Lower leg skin (tissue), 4 donors: Measurements from ENCODE around the gene IL12RB2. TPM values are rescaled to one million over a fixed set of nuclear protein-coding genes. Genes with fewer than 3 reads are reported as not detected.

Experiments used
- DNase-seq, 2 donors: peaks; one replicate each; pipeline ENCODE4 v3.0.0-alpha.2; 2019; ENCODE audit warnings: low spot score in 2 of 2
- H3K4me3 ChIP-seq: fragments of 200-600 bp; sonication (generic); 2 replicates; pipeline ENCODE4 v1.5.1; 2017; ENCODE audit warnings: mild to moderate bottlenecking, low read depth; ENCODE audit not compliant: poor library complexity, severe bottlenecking
- POLR2A ChIP-seq, 2 donors: fragments of 450-650 bp; IDR thresholded peaks; one replicate each; pipeline ENCODE4 v1.6.1; 2016 to 2017; ENCODE audit warnings: antibody characterized with exemption in 2 of 2, mild to moderate bottlenecking in 1 of 2, moderate library complexity in 1 of 2
- WGBS, 2 donors: methylation state at CpG; one replicate each; pipeline ENCODE4 v1.1.5; 2018; 5-methylcytosine and 5-hydroxymethylcytosine counted together
- intact Hi-C: fragments of 100-400 bp; cut with DNase I; formaldehyde crosslinking; loops from one replicate; pipeline ENCODE4 v1.15.0; 2023; ENCODE audit warnings: low total_unique reads
- total RNA-seq, 4 donors: library from RNA; depleted of rRNA; stranded (reverse); fragments of >200 nt; gene quantifications; one replicate each; pipeline ENCODE4 v1.1.0, GENCODE V29; 2016
- TF ChIP-seq, protein P1 (sequence below), 3 donors: fragments of 450-650 bp; IDR thresholded peaks; one replicate each; pipeline ENCODE4 v1.5.1; 2016; ENCODE audit warnings: antibody characterized with exemption in 3 of 3, mild to moderate bottlenecking in 3 of 3, moderate library complexity in 2 of 3

IL12RB2 gene
- total RNA-seq, 4 donors from 2014 or later: 0.76 to 3.5 (median 2.2) TPM

DNA sequence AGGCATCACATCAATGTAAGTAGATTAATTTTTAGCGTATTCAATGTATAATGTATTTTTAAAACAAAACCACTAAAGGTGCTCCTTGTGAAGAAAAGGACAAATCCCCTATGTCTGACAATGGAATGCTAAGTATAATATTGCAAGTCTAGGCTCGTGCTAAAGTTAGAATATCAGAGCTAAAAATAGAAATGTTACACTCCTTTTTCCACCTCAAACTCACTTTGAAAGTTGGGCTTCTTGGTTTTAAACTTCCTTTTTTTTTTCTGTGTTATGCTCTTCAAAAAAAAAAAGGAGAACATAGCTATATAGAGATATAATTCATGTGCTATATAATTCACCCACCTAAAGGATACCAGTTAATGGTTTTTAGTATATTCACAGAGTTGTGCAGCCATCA, 126.2 kb downstream of the IL12RB2 start:
- intact Hi-C loops: no loop called here
- TF ChIP-seq POLR2A (IDR thresholded peaks at IDR 0.05): no peak
- TF ChIP-seq, protein P1, sequence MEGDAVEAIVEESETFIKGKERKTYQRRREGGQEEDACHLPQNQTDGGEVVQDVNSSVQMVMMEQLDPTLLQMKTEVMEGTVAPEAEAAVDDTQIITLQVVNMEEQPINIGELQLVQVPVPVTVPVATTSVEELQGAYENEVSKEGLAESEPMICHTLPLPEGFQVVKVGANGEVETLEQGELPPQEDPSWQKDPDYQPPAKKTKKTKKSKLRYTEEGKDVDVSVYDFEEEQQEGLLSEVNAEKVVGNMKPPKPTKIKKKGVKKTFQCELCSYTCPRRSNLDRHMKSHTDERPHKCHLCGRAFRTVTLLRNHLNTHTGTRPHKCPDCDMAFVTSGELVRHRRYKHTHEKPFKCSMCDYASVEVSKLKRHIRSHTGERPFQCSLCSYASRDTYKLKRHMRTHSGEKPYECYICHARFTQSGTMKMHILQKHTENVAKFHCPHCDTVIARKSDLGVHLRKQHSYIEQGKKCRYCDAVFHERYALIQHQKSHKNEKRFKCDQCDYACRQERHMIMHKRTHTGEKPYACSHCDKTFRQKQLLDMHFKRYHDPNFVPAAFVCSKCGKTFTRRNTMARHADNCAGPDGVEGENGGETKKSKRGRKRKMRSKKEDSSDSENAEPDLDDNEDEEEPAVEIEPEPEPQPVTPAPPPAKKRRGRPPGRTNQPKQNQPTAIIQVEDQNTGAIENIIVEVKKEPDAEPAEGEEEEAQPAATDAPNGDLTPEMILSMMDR (IDR thresholded peaks at IDR 0.05): no peak
- DNase-seq: no peak
- H3K4me3 ChIP-seq: no peak overlapping the region
- 46 to 50% methylated on average over 2 of the region's 2 CpGs for WGBS, 2 donors

DNA sequence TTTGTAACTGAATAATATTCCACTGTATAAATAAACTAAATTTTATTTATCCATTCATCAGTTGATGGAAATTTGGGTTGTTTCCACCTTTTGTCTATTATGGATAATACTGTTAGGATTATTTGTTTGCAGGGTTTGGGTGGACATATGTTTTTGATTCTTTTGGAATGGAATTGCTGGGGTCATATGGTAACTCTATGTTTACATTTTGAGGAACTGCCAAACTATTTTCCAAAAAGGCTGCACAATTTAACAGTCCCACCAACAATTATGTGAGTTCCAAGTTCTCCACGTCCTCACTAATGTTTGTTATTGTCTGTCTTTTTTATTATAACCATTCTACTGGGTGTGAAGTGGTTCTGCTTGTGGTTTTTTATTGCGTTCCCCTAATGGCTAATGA, 126.8 kb downstream of the IL12RB2 start:
- no peak overlapping the region for H3K4me3 ChIP-seq
- DNase-seq: no peak
- no peak for TF ChIP-seq POLR2A (IDR thresholded peaks at IDR 0.05)
- TF ChIP-seq, protein P1 (IDR thresholded peaks at IDR 0.05): no peak
- WGBS, 2 donors: 60 to 67% methylated on average over 2 of the region's 2 CpGs
- intact Hi-C loops: no loop called here

DNA sequence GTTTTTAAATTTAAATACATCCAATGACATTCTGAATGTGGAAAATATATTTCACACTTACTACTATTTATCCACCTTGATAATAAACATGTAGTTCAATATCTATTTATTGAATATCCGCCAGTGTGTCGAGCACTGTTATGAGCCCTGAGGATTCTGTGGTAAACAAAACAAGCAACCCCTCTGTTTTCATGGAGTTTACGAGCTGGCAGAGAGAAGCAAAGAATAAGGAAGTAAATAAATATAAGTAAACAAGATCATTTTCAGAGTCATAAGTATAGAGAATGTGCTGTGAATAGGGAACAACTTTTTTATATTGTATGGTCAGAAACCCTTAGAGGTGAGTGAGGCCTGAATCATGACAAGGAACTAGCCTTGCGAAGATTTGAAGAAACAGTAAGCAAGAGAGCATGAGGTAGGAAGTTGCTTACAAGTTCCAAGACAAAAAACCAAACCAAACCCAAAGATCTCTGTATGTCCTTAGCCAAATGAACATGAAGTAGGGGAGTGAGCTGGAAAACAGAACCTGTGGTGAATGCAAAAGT, 128.9 kb downstream of the IL12RB2 start:
- TF ChIP-seq, protein P1 (IDR thresholded peaks at IDR 0.05): no peak
- no peak for TF ChIP-seq POLR2A (IDR thresholded peaks at IDR 0.05)
- no peak for DNase-seq
- H3K4me3 ChIP-seq: no peak overlapping the region
- intact Hi-C loops: no loop called here
- WGBS, 2 donors: 89% methylated on average over 4 of the region's 4 CpGs

DNA sequence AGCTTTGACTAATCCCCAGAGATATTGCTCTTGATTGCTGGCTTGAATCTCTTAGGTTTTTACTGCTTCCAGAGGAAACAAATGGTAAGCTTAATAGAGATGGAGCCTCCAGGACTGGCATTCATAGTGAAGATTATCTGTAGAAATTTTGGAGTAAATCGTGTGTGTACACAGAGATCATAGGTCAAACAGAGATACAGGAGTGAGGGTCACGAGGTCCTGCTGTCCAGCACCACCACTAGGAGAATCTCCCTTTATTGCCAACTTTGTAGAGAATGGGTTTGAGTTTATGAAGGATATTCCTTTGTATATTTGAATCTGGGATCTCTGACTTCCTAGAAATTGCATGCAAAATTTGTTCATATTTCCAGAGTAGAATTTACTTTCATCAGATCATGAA, 130.3 kb downstream of the IL12RB2 start:
- 90% methylated on average over 2 of the region's 2 CpGs for WGBS, 2 donors
- TF ChIP-seq, protein P1 (IDR thresholded peaks at IDR 0.05): no peak
- TF ChIP-seq POLR2A (IDR thresholded peaks at IDR 0.05): no peak
- DNase-seq: no peak
- no peak overlapping the region for H3K4me3 ChIP-seq
- intact Hi-C loops: no loop called here

DNA sequence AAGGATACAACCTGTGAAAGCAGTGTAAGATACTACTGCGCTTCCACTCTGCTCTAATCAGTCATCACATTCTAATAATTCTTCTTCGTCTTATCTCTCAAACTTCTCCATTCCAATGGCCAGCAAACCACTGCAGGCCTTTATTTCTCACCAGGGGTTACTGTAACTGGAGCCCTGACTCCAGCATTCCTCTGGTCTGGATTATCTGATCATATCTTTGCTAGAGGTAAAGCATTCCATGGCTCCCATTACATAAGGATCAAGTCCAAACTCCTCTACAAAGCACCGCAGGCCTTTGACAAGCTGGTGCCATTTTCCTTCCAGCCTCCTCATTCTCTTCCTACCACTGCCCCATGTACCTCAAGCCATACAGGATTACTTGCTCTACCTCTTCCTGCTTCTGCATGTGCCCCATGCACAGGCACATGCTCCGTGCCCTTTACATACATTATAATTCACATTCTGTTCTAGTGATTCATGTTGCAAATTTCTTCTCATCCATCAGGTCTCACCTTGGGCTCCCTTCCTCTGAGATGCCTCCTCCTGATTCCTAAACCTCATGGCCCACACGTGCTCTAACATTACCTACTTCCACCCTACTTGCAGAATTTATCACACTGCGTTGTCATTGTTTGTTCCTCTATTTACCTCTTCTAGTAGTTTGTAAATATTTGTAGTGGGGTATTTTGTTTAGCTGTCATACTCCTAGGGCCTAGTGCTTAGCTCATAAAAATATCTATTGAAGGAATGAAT, 131.8 kb downstream of the IL12RB2 start:
- no peak overlapping the region for H3K4me3 ChIP-seq
- DNase-seq: no peak
- 75 to 84% methylated on average over 6 of the region's 6 CpGs for WGBS, 2 donors
- TF ChIP-seq, protein P1 (IDR thresholded peaks at IDR 0.05): no peak
- no peak for TF ChIP-seq POLR2A (IDR thresholded peaks at IDR 0.05)
- intact Hi-C loops: no loop called here
